Duodenal mucosa (tissue), 2 donors: ENCODE measurements around the gene METRNL.

Source experiments
- H3K27ac ChIP-seq: one replicate; pipeline ENCODE4 v1.7.0; 2013; ENCODE audit warnings: low read depth, low read length
- H3K27me3 ChIP-seq, 2 donors: one replicate each; pipeline ENCODE4 v1.7.0; 2013; ENCODE audit warnings: low read length in 2 of 2, control low read depth in 1 of 2; ENCODE audit not compliant: insufficient read depth in 2 of 2, control insufficient read depth in 1 of 2
- H3K36me3 ChIP-seq, 2 donors: one replicate each; pipeline ENCODE4 v1.7.0; 2013; ENCODE audit warnings: low read length in 2 of 2, control low read depth in 1 of 2; ENCODE audit not compliant: insufficient read depth in 2 of 2, control insufficient read depth in 1 of 2
- H3K4me1 ChIP-seq, 2 donors: one replicate each; pipeline ENCODE4 v1.7.0; 2013; ENCODE audit warnings: low read length in 2 of 2, control low read depth in 1 of 2; ENCODE audit not compliant: insufficient read depth in 2 of 2, control insufficient read depth in 1 of 2
- H3K4me3 ChIP-seq, 2 donors: one replicate each; pipeline ENCODE4 v1.7.0; 2013; ENCODE audit warnings: low read length in 2 of 2, low read depth in 1 of 2
- H3K9ac ChIP-seq, 2 donors: one replicate each; pipeline ENCODE4 v1.7.0; 2013; ENCODE audit warnings: low read length in 2 of 2, low read depth in 1 of 2
- H3K9me3 ChIP-seq, 2 donors: one replicate each; pipeline ENCODE4 v1.7.0; 2013; ENCODE audit warnings: low read length in 2 of 2, control low read depth in 1 of 2; ENCODE audit not compliant: control insufficient read depth in 1 of 2

Gene METRNL

GRCh38 chr17:83057793-83058265 lies 21.6 kb upstream of the METRNL start:
- Histone ChIP-seq H3K4me1 (peaks cover 0 to 15% of the 10 kb centered on the region in 2 donors), H3K9me3 (no peaks in the 10 kb centered on the region), H3K4me3 (no peak overlapping the region), H3K27me3 (no peaks in the 10 kb centered on the region), H3K9ac (no peak overlapping the region), H3K27ac (no peak overlapping the region), H3K36me3 (no peaks in the 10 kb centered on the region)

GRCh38 chr17:83058266-83058798 lies 21.1 kb upstream of the METRNL start:
- H3K27me3 ChIP-seq: no peaks in the 10 kb centered on the region
- H3K9ac ChIP-seq: no peak overlapping the region
- H3K36me3 ChIP-seq: no peaks in the 10 kb centered on the region
- H3K4me3 ChIP-seq: no peak overlapping the region
- no peaks in the 10 kb centered on the region for H3K9me3 ChIP-seq
- peaks cover 0 to 10% of the 10 kb centered on the region in 2 donors for H3K4me1 ChIP-seq
- no peak overlapping the region for H3K27ac ChIP-seq

GRCh38 chr17:83061586-83061985 lies 17.8 kb upstream of the METRNL start:
- Histone ChIP-seq H3K9ac (no peak overlapping the region), H3K36me3 (no peaks in the 10 kb centered on the region), H3K4me1 (peaks cover 0 to 5% of the 10 kb centered on the region in 2 donors), H3K4me3 (no peak overlapping the region), H3K9me3 (no peaks in the 10 kb centered on the region), H3K27me3 (no peaks in the 10 kb centered on the region), H3K27ac (no peak overlapping the region)

- Histone ChIP-seq H3K27ac (no peak overlapping the region), H3K9me3 (no peaks in the 10 kb centered on the region), H3K36me3 (no peaks in the 10 kb centered on the region), H3K27me3 (no peaks in the 10 kb centered on the region), H3K4me1 (peaks cover 0 to 5% of the 10 kb centered on the region in 2 donors), H3K4me3 (no peak overlapping the region), H3K9ac (no peak overlapping the region)
Measured at GRCh38 chr17:83062011-83062817, 17.2 kb upstream of the METRNL start.

GRCh38 chr17:83062818-83063671 lies 16.4 kb upstream of the METRNL start:
- H3K9me3 ChIP-seq: no peaks in the 10 kb centered on the region
- H3K9ac ChIP-seq: no peak overlapping the region
- H3K4me1 ChIP-seq: peaks cover 0 to 5% of the 10 kb centered on the region in 2 donors
- no peaks in the 10 kb centered on the region for H3K27me3 ChIP-seq
- H3K27ac ChIP-seq: no peak overlapping the region
- H3K36me3 ChIP-seq: no peaks in the 10 kb centered on the region
- no peak overlapping the region for H3K4me3 ChIP-seq

- no peaks in the 10 kb centered on the region for H3K36me3 ChIP-seq
- H3K4me1 ChIP-seq: peaks cover 0 to 7% of the 10 kb centered on the region in 2 donors
- H3K27me3 ChIP-seq: no peaks in the 10 kb centered on the region
- no peaks in the 10 kb centered on the region for H3K9me3 ChIP-seq
- H3K4me3 ChIP-seq: no peak overlapping the region
- H3K9ac ChIP-seq: no peak overlapping the region
- H3K27ac ChIP-seq: no peak overlapping the region
Measured at GRCh38 chr17:83064021-83064731, 15.2 kb upstream of the METRNL start.

- no peak overlapping the region for H3K9ac ChIP-seq
- H3K4me1 ChIP-seq: peaks cover 0 to 13% of the 10 kb centered on the region in 2 donors
- no peak overlapping the region for H3K27ac ChIP-seq
Measured at GRCh38 chr17:83064732-83065659, 14.4 kb upstream of the METRNL start.

GRCh38 chr17:83065660-83066542 lies 13.5 kb upstream of the METRNL start:
- Histone ChIP-seq H3K36me3 (no peaks in the 10 kb centered on the region), H3K27me3 (no peaks in the 10 kb centered on the region), H3K4me1 (peaks cover 0 to 13% of the 10 kb centered on the region in 2 donors)

More at GRCh38 chr17:83064732-83065659, 14.4 kb upstream of the METRNL start:
- H3K36me3 ChIP-seq: no peaks in the 10 kb centered on the region
- H3K27me3 ChIP-seq: no peaks in the 10 kb centered on the region
- no peak overlapping the region for H3K4me3 ChIP-seq
- H3K9me3 ChIP-seq: no peaks in the 10 kb centered on the region

More at GRCh38 chr17:83065660-83066542, 13.5 kb upstream of the METRNL start:
- H3K9me3 ChIP-seq: no peaks in the 10 kb centered on the region
- no peak overlapping the region for H3K9ac ChIP-seq
- no peak overlapping the region for H3K27ac ChIP-seq
- no peak overlapping the region for H3K4me3 ChIP-seq
